Testis (tissue), 3 donors: ENCODE data around the gene SENP1. TPM values are rescaled to one million over a fixed set of nuclear protein-coding genes. Genes with fewer than 3 reads are reported as not detected.

ENCODE experiments used
- DNase-seq: peaks from one replicate; pipeline ENCODE4 v3.0.0-alpha.2; 2019
- H3K27ac ChIP-seq, 2 donors: fragments of 200-600 bp; sonication (generic); one replicate each; pipeline ENCODE4 v1.5.1; 2019
- H3K27me3 ChIP-seq: fragments of 200-600 bp; sonication (generic); one replicate; pipeline ENCODE4 v1.5.1; 2019
- H3K36me3 ChIP-seq: fragments of 200-600 bp; sonication (generic); one replicate; pipeline ENCODE4 v1.5.1; 2017; ENCODE audit warnings: low read depth; ENCODE audit errors: missing control alignments
- H3K4me1 ChIP-seq: fragments of 200-600 bp; sonication (generic); one replicate; pipeline ENCODE4 v1.5.1; 2019
- H3K4me3 ChIP-seq, 2 donors: fragments of 200-600 bp; sonication (generic); one replicate each; pipeline ENCODE4 v1.5.1; 2017 to 2019
- H3K9me3 ChIP-seq: fragments of 200-600 bp; sonication (generic); one replicate; pipeline ENCODE4 v1.5.1; 2017
- CTCF ChIP-seq, 3 experiments: fragments of 450-650 bp in 2 of 3; fragments of 200-600 bp in 1 of 3; sonication (generic) in 1 of 3; IDR thresholded peaks; one replicate each; pipeline ENCODE4 v1.5.1; 2016 to 2019; ENCODE audit warnings: antibody characterized with exemption in 3 of 3, mild to moderate bottlenecking in 2 of 3, moderate library complexity in 1 of 3
- POLR2A ChIP-seq: fragments of 450-650 bp; IDR thresholded peaks from one replicate; pipeline ENCODE4 v1.6.1; 2017; ENCODE audit warnings: antibody characterized with exemption, mild to moderate bottlenecking, moderate library complexity
- WGBS, 2 donors: methylation state at CpG; one replicate each; pipeline ENCODE4 v1.1.5; 2018; 5-methylcytosine and 5-hydroxymethylcytosine counted together
- intact Hi-C: fragments of 100-400 bp; cut with DNase I; formaldehyde crosslinking; loops from one replicate; pipeline ENCODE4 v1.15.1; 2023; ENCODE audit warnings: low total_unique reads
- polyA plus RNA-seq: library from polyadenylated mRNA; stranded (reverse); fragments of 350-450 nt; fragmentation: Illumina TruSeq; extraction: RNeasy Lipid Tissue Mini Kit (QIAGEN cat#74804); gene quantifications from one replicate; pipeline ENCODE4 v1.2.3, GENCODE V29; 2014; ENCODE audit warnings: low read depth, low replicate concordance; ENCODE audit not compliant: insufficient read depth
- total RNA-seq, 2 donors: library from RNA; depleted of rRNA; stranded (reverse); fragments of >200 nt; gene quantifications; one replicate each; pipeline ENCODE4 v1.2.3, GENCODE V29; 2016

The SENP1 gene
- total and polyA plus RNA-seq, 3 donors from 2014 or later: 84.2 to 148 (median 105) TPM

GRCh38 chr12:48032597-48032996, 73.3 kb downstream of the SENP1 start:
- peaks cover 5% of the 10 kb centered on the region for H3K4me1 ChIP-seq
- DNase-seq: no peak
- no peak overlapping the region for H3K4me3 ChIP-seq
- intact Hi-C loops: no loop called here
- TF ChIP-seq CTCF (IDR thresholded peaks at IDR 0.05): no peak
- no peak for TF ChIP-seq POLR2A
- no peaks in the 10 kb centered on the region for H3K9me3 ChIP-seq
- H3K27me3 ChIP-seq: no peaks in the 10 kb centered on the region
- WGBS, 2 donors: 80 to 88% methylated on average over 1 of the region's 1 CpG
- no peak overlapping the region for H3K27ac ChIP-seq
- H3K36me3 ChIP-seq: no peaks in the 10 kb centered on the region

- no peaks in the 10 kb centered on the region for H3K27me3 ChIP-seq
- no peak for DNase-seq
- TF ChIP-seq POLR2A (no peak), CTCF (IDR thresholded peaks at IDR 0.05) (no peak)
- peaks cover 7% of the 10 kb centered on the region for H3K4me1 ChIP-seq
- WGBS, 2 donors: 89 to 95% methylated on average over 11 to 12 of the region's 12 CpGs
- no peak overlapping the region for H3K27ac ChIP-seq
- H3K4me3 ChIP-seq: no peak overlapping the region
- no peaks in the 10 kb centered on the region for H3K36me3 ChIP-seq
- intact Hi-C loops: no loop called here
- no peaks in the 10 kb centered on the region for H3K9me3 ChIP-seq
These were observed 74.5 kb downstream of the SENP1 start for GRCh38 chr12:48031135-48031960.

GRCh38 chr12:48030173-48030650, 75.7 kb downstream of the SENP1 start:
- H3K4me1 ChIP-seq: peaks cover 9% of the 10 kb centered on the region
- no peaks in the 10 kb centered on the region for H3K27me3 ChIP-seq
- no peak for TF ChIP-seq POLR2A
- TF ChIP-seq CTCF (IDR thresholded peaks at IDR 0.05): no peak
- no peaks in the 10 kb centered on the region for H3K9me3 ChIP-seq
- no peak overlapping the region for H3K27ac ChIP-seq
- H3K4me3 ChIP-seq: no peak overlapping the region
- 78 to 86% methylated on average over 3 to 4 of the region's 4 CpGs for WGBS, 2 donors
- DNase-seq: no peak
- H3K36me3 ChIP-seq: no peaks in the 10 kb centered on the region
- intact Hi-C loops: no loop called here

GRCh38 chr12:48029491-48030172, 76.2 kb downstream of the SENP1 start:
- no peaks in the 10 kb centered on the region for H3K9me3 ChIP-seq
- intact Hi-C loops: no loop called here
- 63 to 75% methylated on average over 8 of the region's 8 CpGs for WGBS, 2 donors
- H3K4me1 ChIP-seq: peaks cover 9% of the 10 kb centered on the region
- H3K4me3 ChIP-seq: no peak overlapping the region
- no peak for DNase-seq
- no peaks in the 10 kb centered on the region for H3K36me3 ChIP-seq
- H3K27ac ChIP-seq: no peak overlapping the region
- no peaks in the 10 kb centered on the region for H3K27me3 ChIP-seq
- TF ChIP-seq CTCF (IDR thresholded peaks at IDR 0.05) (no peak), POLR2A (no peak)
